Measurements from ENCODE around the gene CCNI2. TPM values are rescaled to one million over a fixed set of nuclear protein-coding genes. Genes with fewer than 3 reads are reported as not detected.

The CCNI2 gene
- total RNA-seq, result not detected in 2 replicates

GRCh38 chr5:132746954-132747615 lies at the start of gene CCNI2:
Gene CCNI2, plus strand, starts transcription at chr5:132747426. Its CDS starts 70 bp downstream, at chr5:132747496.

DNA sequence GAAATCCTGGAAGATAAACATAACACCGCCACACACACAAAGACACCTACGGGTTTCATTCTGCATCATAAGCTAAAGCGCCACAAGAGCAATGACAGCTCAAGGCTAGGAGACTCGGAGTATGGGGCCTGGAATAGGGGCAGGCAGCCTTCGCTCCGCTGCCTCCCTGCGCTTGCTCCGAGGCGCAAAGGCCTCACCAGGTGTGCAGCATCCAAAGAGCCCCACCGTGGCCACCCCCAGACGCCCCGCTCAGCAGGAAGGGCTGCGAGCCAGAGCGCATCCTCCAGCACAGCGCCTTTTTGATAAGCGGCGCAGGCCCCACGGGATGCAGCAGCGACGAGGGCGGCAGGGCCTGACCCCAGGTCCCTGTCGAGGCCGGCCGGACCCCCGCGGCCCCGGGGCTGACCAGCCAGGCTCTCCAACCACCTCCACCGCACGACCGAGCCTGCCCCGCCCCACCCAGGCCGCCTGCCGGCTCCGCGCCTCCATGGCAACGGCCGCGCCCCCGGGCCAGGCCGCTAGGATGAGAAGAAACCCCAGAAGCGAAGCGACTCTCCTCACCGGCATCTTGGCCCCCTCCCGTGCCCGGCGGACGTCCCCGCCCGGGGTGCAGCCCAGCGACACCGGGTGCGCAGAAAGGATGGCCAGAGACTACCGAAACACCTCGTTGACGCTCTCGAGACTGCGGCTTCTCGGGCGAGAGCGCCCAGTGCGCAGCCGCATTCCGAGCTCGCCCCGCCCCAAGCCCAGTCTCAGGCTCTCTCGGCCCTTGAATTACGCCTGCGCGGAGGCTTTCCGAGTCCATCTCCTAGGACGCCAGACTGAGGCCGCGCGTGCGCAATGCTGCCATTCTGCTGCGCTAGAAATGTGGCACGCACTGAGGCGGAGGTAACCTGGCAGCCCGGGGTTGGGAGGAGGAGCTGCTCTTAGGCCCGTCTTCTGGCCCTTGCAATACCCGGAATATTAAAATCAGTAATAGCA lies 10.1 kb upstream of the CCNI2 start, which contains the start of gene KIF3A:
Gene KIF3A, minus strand, starts transcription at position 694 of the 981 bp plus-strand sequence. Its CDS starts 127 bp downstream, at position 567.

DNA sequence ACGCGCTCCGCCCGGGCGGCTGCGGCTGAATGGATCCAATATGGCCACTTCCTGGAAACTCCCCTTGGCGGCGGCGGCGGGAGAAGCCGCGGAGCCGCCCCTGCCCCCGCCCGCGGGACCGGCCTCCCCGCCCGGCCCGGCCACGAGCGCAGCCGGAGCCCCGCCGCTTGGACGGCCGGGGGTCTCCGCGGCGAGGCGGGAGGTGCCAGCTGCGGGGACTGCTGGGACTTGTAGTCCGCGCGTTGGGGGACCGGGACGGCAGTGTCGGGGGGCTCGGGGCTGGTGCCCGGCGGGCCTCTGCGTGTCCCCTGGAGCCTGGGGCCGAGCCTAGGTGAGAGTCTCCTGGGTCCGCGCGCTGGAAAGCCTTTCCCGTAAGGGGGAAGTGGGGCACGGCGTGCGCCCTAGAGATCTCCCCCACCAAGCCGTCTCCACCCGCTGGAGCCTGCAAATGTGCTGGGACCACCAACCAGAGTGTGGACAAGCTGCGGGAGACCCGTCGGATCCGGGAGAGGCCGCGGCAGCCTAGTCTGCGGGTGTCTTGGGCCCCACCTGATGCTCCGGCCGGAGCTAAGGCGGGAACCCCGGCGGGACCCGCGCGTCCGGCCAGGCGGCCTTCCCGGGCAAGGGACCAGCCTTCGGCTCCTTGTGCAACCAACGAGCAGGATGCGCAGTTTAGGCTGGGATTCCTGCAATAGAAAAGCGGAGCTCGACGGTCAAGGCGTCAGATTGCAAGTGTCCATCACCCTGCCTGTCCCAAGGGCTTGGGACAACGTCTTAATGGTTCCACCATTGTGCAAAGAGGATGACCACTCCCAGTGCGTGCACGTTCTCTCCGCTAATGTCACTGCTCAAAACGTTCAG lies 30.2 kb downstream of the CCNI2 start, which contains the start of gene SEPTIN8:
Gene SEPTIN8, minus strand, starts transcription at position 31 of the 861 bp plus-strand sequence. CDS start 102 bp downstream, outside the sequence.

Other genes with a start within 250 kb of the CCNI2 start
- not detected in 2 replicates for gene IL5, start 203.9 kb upstream of the CCNI2 start, total RNA-seq
- 23.2 and 38.6 TPM in 2 replicates for gene RAD50, start 190.4 kb upstream of the CCNI2 start, total RNA-seq
- not detected in 2 replicates for gene IL13, start 89.3 kb upstream of the CCNI2 start, total RNA-seq
- gene IL4, start 73.4 kb upstream of the CCNI2 start, total RNA-seq, result not detected in 2 replicates
- gene KIF3A, start 9.9 kb upstream of the CCNI2 start, total RNA-seq, result 15.7 and 16.9 TPM in 2 replicates
- gene SEPTIN8, start 29.8 kb downstream of the CCNI2 start, total RNA-seq, result 48.7 and 67.4 TPM in 2 replicates
- not detected in 2 replicates for gene SOWAHA, start 65.9 kb downstream of the CCNI2 start, total RNA-seq
- gene SHROOM1, start 83.2 kb downstream of the CCNI2 start, total RNA-seq, result 1.8 and 2.1 TPM in 2 replicates
- gene GDF9, start 119.0 kb downstream of the CCNI2 start, total RNA-seq, result under 0.01 and 0.09 TPM in 2 replicates
- 43.6 and 105 TPM in 2 replicates for gene UQCRQ, start 119.2 kb downstream of the CCNI2 start, total RNA-seq
- 0.18 and 0.30 TPM in 2 replicates for gene LEAP2, start 126.2 kb downstream of the CCNI2 start, total RNA-seq
- 45.4 and 84.6 TPM in 2 replicates for gene AFF4, start 216.2 kb downstream of the CCNI2 start, total RNA-seq